Mesendoderm (in vitro differentiated cells): ENCODE results near the gene CCL24.
"Not testable (repeated sequence)": the region's sequence is repeated elsewhere in the genome, so short reads cannot be mapped to it uniquely, and the experiment has no call there.

Experiments used
- DNase-seq: peaks from one replicate; pipeline ENCODE4 v3.0.0; 2013
- H2AK5ac ChIP-seq: 2 replicates; pipeline ENCODE4 v1.6.1; 2013; ENCODE audit warnings: low read length, inconsistent platforms
- H2BK120ac ChIP-seq: 2 replicates; pipeline ENCODE4 v1.6.1; 2013; ENCODE audit warnings: low read depth, mild to moderate bottlenecking, low read length, moderate library complexity, mixed read lengths
- H2BK15ac ChIP-seq: replicated peaks from 2 replicates; pipeline ENCODE4 v1.6.1; 2013; ENCODE audit warnings: low read depth, mild to moderate bottlenecking, moderate library complexity
- H2BK5ac ChIP-seq: 2 replicates; pipeline ENCODE4 v1.6.1; 2013; ENCODE audit warnings: low read length, inconsistent platforms
- H3K18ac ChIP-seq: 2 replicates; pipeline ENCODE4 v1.6.1; 2013; ENCODE audit warnings: mild to moderate bottlenecking, low read length, mixed read lengths
- H3K23ac ChIP-seq: one replicate; pipeline ENCODE4 v1.6.1; 2013; ENCODE audit warnings: low read length
- H3K27ac ChIP-seq: 2 replicates; pipeline ENCODE4 v1.5.1; 2013; ENCODE audit warnings: low read depth, mild to moderate bottlenecking, inconsistent platforms, low read length, moderate library complexity
- H3K27me3 ChIP-seq: 2 replicates; pipeline ENCODE4 v1.6.1; 2013; ENCODE audit warnings: low read length, control low read depth, mild to moderate bottlenecking, inconsistent platforms; ENCODE audit not compliant: insufficient read depth, poor library complexity
- H3K36me3 ChIP-seq: 2 replicates; pipeline ENCODE4 v1.6.1; 2013; ENCODE audit warnings: low read length, inconsistent platforms; ENCODE audit not compliant: control insufficient read depth, insufficient read depth
- H3K4ac ChIP-seq: one replicate; pipeline ENCODE4 v1.6.1; 2013; ENCODE audit warnings: low read depth, mild to moderate bottlenecking, low read length, moderate library complexity
- H3K4me1 ChIP-seq: 2 replicates; pipeline ENCODE4 v1.6.1; 2013; ENCODE audit warnings: low read depth, low read length, inconsistent platforms; ENCODE audit not compliant: control insufficient read depth
- H3K4me2 ChIP-seq: 2 replicates; pipeline ENCODE4 v1.6.1; 2013; ENCODE audit warnings: low read length
- H3K4me3 ChIP-seq: 2 replicates; pipeline ENCODE4 v1.5.1; 2013; ENCODE audit warnings: mild to moderate bottlenecking, low read length
- H3K56ac ChIP-seq: one replicate; pipeline ENCODE4 v1.6.1; 2013; ENCODE audit warnings: low read length
- H3K79me1 ChIP-seq: 2 replicates; pipeline ENCODE4 v1.6.1; 2013; ENCODE audit warnings: low read length, inconsistent platforms
- H3K79me2 ChIP-seq: 2 replicates; pipeline ENCODE4 v1.6.1; 2013; ENCODE audit warnings: mild to moderate bottlenecking, low read length; ENCODE audit not compliant: control insufficient read depth, insufficient read depth
- H3K9ac ChIP-seq: 2 replicates; pipeline ENCODE4 v1.6.1; 2013; ENCODE audit warnings: low read length, inconsistent platforms
- H4K5ac ChIP-seq: one replicate; pipeline ENCODE4 v1.6.1; 2013; ENCODE audit warnings: low read length
- H4K8ac ChIP-seq: one replicate; pipeline ENCODE4 v1.6.1; 2013; ENCODE audit warnings: low read depth, mild to moderate bottlenecking, control low read depth, low read length, moderate library complexity
- WGBS: extraction: QIAGEN DNeasy Blood & Tissue Kit; methylation state at CpG from one replicate; pipeline ENCODE4 v1.1.7; 2013; ENCODE audit warnings: low lambda C conversion rate, missing lambda C conversion rate; ENCODE audit not compliant: insufficient coverage; ENCODE audit errors: extremely low coverage; 5-methylcytosine and 5-hydroxymethylcytosine counted together

Gene CCL24

GRCh38 chr7:75833662-75834061 lies 20.1 kb upstream of the CCL24 start:
- not testable (repeated sequence) for H2BK15ac ChIP-seq, H3K23ac ChIP-seq, H2AK5ac ChIP-seq, H3K27me3 ChIP-seq, H3K18ac ChIP-seq, H3K79me1 ChIP-seq, H2BK5ac ChIP-seq, H2BK120ac ChIP-seq, H4K8ac ChIP-seq, H3K4ac ChIP-seq, H3K9ac ChIP-seq, H3K56ac ChIP-seq, H3K4me3 ChIP-seq, H3K4me1 ChIP-seq, H3K27ac ChIP-seq, H3K4me2 ChIP-seq, H3K36me3 ChIP-seq, H3K79me2 ChIP-seq, H4K5ac ChIP-seq, DNase-seq
- no CpG with 5 or more reads among the region's 6 CpGs for WGBS

- Histone ChIP-seq H4K5ac (no peak overlapping the region), H3K79me2 (no peaks in the 10 kb centered on the region), H3K4ac (no peak overlapping the region), H3K36me3 (no peaks in the 10 kb centered on the region), H3K4me2 (no peak overlapping the region), H3K79me1 (no peaks in the 10 kb centered on the region), H3K56ac (no peak overlapping the region), H4K8ac (no peak overlapping the region), H2BK120ac (no peak overlapping the region), H2AK5ac (no peak overlapping the region), H3K27me3 (no peaks in the 10 kb centered on the region), H3K18ac (no peak overlapping the region), H3K4me3 (no peak overlapping the region), H3K9ac (no peak overlapping the region), H3K27ac (no peak overlapping the region), H3K23ac (no peak overlapping the region), H3K4me1 (no peaks in the 10 kb centered on the region), H2BK15ac (no peak overlapping the region), H2BK5ac (no peak overlapping the region)
- no peak for DNase-seq
- WGBS: no CpG with 5 or more reads among the region's 6 CpGs
Observed at GRCh38 chr7:75830978-75831377, 17.4 kb upstream of the CCL24 start.

DNA sequence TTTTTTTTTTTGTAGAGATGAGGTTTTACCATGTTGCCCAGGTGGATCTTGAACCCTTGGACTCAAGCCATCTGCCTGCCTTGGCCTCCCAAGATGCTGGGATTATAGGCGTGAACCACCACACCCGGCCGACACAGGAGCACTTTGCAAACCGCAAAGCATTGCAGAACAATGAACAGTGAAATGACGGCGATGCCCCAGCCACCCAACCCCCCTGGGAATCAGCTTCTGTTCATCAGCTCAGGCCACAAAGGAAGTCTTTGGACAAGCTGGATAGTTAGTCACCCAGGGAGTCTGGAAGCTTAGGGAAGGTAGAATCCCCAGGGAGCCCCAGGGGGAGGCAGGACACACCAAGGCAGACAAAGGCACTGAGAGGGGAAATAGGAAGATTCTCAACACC lies 16.1 kb upstream of the CCL24 start:
- not testable (repeated sequence) for H3K4me1 ChIP-seq, H4K5ac ChIP-seq, H2BK120ac ChIP-seq, H3K4me3 ChIP-seq, H3K27me3 ChIP-seq, H4K8ac ChIP-seq, H3K4me2 ChIP-seq, H3K9ac ChIP-seq, H3K18ac ChIP-seq, H3K23ac ChIP-seq, DNase-seq, H3K4ac ChIP-seq, H2AK5ac ChIP-seq, H3K79me2 ChIP-seq, H3K56ac ChIP-seq, H3K27ac ChIP-seq, H2BK15ac ChIP-seq, H3K79me1 ChIP-seq, H3K36me3 ChIP-seq, H2BK5ac ChIP-seq
- no CpG with 5 or more reads among the region's 6 CpGs for WGBS

- Histone ChIP-seq H3K4me2 (no peak overlapping the region), H4K5ac (no peak overlapping the region), H2AK5ac (no peak overlapping the region), H3K27ac (no peak overlapping the region), H2BK5ac (no peak overlapping the region), H3K18ac (no peak overlapping the region), H2BK15ac (no peak overlapping the region), H3K4me1 (no peaks in the 10 kb centered on the region), H3K4ac (no peak overlapping the region), H2BK120ac (no peak overlapping the region), H3K79me1 (no peaks in the 10 kb centered on the region), H3K23ac (no peak overlapping the region), H3K79me2 (no peaks in the 10 kb centered on the region), H3K4me3 (no peak overlapping the region), H3K56ac (no peak overlapping the region), H4K8ac (no peak overlapping the region), H3K27me3 (no peaks in the 10 kb centered on the region), H3K36me3 (no peaks in the 10 kb centered on the region), H3K9ac (no peak overlapping the region)
- no peak for DNase-seq
- no CpG with 5 or more reads among the region's 9 CpGs for WGBS
Observed at GRCh38 chr7:75823198-75823910, 9.7 kb upstream of the CCL24 start.

DNA sequence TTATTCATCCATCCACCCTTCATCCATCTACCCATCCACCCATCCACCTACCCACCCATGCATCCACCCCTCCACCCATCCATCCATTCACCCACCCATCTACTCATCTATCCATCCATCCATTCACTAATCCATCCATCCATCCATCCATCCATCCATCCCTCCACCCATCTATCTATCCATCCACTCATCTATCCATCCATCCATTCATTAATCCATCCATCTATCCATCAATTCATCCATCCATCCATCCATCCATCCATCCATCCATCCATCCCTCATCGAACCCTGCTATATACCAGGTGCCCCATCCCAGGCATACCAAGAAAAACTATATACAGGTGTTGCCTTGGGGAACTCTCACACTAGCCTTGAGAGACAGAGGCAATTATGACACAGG lies 7.1 kb upstream of the CCL24 start:
- Histone ChIP-seq H3K79me1 (no peaks in the 10 kb centered on the region), H3K23ac (no peak overlapping the region), H3K27me3 (no peaks in the 10 kb centered on the region), H3K27ac (no peak overlapping the region), H3K4me3 (no peak overlapping the region), H2BK120ac (no peak overlapping the region), H3K9ac (no peak overlapping the region), H4K5ac (no peak overlapping the region), H3K4me2 (no peak overlapping the region), H3K4me1 (no peaks in the 10 kb centered on the region), H3K56ac (no peak overlapping the region), H4K8ac (no peak overlapping the region), H2BK15ac (no peak overlapping the region), H2BK5ac (no peak overlapping the region), H2AK5ac (no peak overlapping the region), H3K79me2 (no peaks in the 10 kb centered on the region), H3K18ac (no peak overlapping the region), H3K36me3 (no peaks in the 10 kb centered on the region), H3K4ac (no peak overlapping the region)
- WGBS: 100% methylated on average over 1 of the region's 1 CpG
- no peak for DNase-seq

DNA sequence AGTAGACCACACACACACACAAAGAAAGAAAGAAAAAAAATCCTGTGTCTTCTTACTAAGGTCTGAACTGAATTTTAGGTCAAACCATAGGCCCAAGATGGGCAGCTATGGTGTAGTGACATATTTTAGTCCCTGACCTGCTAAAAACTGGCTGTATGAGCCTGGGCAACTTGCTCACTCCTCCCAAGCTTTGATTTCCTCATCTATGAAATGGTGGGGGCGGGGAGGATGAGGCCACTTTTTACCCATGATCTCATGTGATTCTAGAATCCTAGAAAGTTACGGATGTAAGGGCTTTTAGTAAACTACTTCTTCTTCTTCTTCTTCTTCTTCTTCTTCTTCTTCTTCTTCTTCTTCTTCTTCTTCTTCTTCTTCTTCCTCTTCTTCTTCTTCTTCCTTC lies 6.1 kb upstream of the CCL24 start:
- H2AK5ac ChIP-seq: no peak overlapping the region
- no CpG with 5 or more reads among the region's 2 CpGs for WGBS
- H3K4me3 ChIP-seq: no peak overlapping the region
- no peaks in the 10 kb centered on the region for H3K4me1 ChIP-seq
- no peak overlapping the region for H3K23ac ChIP-seq
- no peak overlapping the region for H3K4ac ChIP-seq
- DNase-seq: no peak
- no peak overlapping the region for H4K8ac ChIP-seq
- no peak overlapping the region for H3K9ac ChIP-seq
- H3K27ac ChIP-seq: no peak overlapping the region
- H2BK15ac ChIP-seq: no peak overlapping the region
- H4K5ac ChIP-seq: no peak overlapping the region
- H3K79me1 ChIP-seq: no peaks in the 10 kb centered on the region
- no peak overlapping the region for H3K18ac ChIP-seq
- no peak overlapping the region for H2BK120ac ChIP-seq
- H3K27me3 ChIP-seq: no peaks in the 10 kb centered on the region
- no peak overlapping the region for H3K56ac ChIP-seq
- no peak overlapping the region for H3K4me2 ChIP-seq
- H3K36me3 ChIP-seq: no peaks in the 10 kb centered on the region
- H3K79me2 ChIP-seq: no peaks in the 10 kb centered on the region
- no peak overlapping the region for H2BK5ac ChIP-seq
